Daoy (cell line): ENCODE data around the gene SEMA3D. TPM values are rescaled to one million over a fixed set of nuclear protein-coding genes. Genes with fewer than 3 reads are reported as not detected.

ENCODE experiments used
- DNase-seq: peaks from one replicate; pipeline ENCODE4 v3.0.0-alpha.2; 2015; ENCODE audit warnings: low read depth
- total RNA-seq: library from RNA; depleted of rRNA; stranded (reverse); fragments of >200 nt; shearing (Covaris generic); gene quantifications from 2 replicates; pipeline ENCODE4 v1.2.3, GENCODE V29; 2014

SEMA3D gene
- total RNA-seq, 1 experiment from 2014 or later, result 1.8 TPM

DNA sequence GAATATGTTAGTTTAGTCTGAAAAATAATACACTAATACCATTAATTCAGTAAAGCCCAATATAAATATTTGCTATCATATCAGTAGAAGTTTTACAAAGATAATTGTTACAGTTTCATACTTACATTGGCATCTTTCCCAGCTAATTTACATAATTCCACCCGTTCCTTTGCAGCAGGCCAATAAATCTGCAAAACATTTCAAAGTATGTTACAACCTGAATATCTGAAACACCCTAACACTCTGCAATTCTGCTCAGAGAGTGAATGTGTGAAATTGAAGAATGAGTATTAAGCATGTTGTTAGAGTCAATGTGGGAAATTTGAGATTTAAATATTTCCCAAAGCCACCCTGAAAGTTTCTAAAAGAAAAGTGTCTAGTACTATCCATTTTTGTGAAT lies 105.5 kb downstream of the SEMA3D start:
- DNase-seq, result no peak

DNA sequence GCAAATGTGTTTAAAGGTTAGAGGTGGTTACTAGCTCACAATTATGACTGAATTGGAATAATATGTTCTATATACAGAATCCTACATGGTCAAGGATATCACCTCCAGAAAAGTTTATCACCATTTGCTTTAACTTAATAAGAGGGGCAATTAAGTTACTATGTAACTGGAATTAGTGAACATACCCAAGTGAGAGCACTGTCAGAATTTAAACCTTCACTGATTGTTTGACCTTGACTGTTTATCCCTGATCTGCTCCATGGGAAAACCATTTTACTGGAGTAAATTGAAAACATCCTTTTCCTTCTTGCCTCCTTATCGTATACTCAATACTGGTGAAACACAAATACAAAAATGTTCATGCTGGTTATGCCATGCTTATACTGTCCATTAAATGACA lies 107.4 kb downstream of the SEMA3D start:
- no peak for DNase-seq

- DNase-seq, result no peak
These were observed 108.7 kb downstream of the SEMA3D start for GRCh38 chr7:85078181-85078580.

DNA sequence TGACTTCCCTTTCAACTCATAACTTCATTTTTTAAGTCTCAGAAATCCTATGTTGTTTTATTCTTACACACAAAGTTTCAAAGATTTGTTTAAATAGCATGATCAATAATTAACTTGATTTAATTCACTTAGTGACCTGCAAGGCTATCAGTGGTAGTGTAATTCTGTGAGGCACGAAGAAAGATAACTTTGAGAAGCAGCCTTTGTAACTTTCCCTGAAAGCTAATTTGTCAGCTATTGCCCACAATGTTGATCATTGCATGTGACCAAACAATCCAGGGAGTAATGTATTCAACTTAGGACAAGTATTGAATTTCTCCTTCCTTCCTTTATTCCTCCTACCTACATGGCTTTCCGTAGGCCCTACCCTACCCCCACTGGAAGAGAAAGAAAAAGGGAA lies 111.0 kb downstream of the SEMA3D start:
- no peak for DNase-seq

DNA sequence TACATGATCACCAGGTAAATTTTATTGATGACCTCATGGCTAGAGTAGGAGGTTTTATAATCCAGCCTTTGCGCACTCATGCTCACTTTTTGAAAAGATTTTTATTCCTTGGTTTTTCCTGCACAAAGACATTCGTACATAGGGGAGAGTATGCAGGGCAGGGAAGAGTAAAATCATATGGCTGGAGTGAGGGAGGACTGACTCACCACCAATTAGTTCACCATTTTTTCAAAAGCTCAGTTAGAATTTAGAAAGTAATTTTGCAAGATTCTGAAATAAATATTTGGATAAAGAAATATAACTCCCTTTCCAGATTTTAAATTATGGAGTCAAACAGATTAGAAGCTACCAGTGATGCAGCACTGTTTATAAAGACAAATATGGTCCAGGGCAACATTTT lies 111.9 kb downstream of the SEMA3D start:
- peak; percentile 6 for DNase-seq

- peak; percentile 19 for DNase-seq
These were observed 112.8 kb downstream of the SEMA3D start for GRCh38 chr7:85074016-85074415.

- peak; percentile 55 for DNase-seq
These were observed 115.8 kb downstream of the SEMA3D start for GRCh38 chr7:85070967-85071628.

GRCh38 chr7:85068799-85069198 lies 118.1 kb downstream of the SEMA3D start:
- peak; percentile 51 for DNase-seq

- no peak for DNase-seq
These were observed 119.5 kb downstream of the SEMA3D start for GRCh38 chr7:85067371-85067770.

DNA sequence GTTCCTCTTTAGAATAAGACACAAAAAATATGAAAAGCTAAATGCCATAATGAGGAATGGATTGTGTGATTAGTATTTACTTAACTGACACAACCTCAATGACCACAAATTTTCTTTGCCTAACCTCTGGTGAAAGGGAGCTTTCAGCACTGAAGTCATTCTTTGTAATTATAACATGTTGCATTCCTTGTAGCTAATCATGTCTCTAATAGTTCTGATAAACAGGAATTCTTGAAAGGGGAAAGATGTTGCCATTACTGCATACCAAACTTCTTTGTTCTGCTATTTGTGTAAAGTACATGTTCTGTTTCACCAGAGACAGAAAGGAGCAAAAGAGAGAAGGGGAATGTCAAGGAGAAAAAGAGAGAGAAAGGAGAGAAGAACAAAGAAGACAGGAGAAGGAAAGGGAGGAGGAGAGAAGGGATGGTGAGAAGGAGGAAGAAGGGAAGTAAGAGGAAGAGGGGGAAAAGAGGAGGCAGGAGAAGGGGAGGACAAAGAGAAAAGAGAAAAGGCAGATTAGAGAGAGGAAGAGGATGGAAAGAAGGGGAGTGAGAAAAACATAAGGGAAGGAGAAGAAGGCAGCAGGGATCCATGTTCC lies 120.9 kb downstream of the SEMA3D start:
- DNase-seq, result no peak

DNA sequence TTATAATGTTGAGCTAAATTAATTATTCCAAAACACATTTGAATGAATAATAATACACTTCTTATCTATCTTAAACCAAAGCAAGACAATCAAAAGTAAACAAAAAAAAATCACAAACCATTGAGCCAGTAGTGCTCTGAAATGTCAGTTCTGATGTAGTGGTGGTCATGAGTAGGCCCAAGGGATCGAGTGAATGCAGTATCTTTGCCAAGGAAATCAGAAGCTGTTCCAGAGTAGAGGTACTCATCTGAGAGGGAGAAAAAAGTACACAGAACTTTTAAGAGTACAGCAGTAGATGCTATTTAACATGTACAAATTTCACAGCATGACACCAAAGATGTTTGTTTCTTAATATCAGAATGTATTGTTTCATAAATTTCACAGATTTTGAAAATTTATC lies 121.5 kb downstream of the SEMA3D start:
- DNase-seq, result peak; percentile 7

- no peak for DNase-seq
These were observed 124.2 kb downstream of the SEMA3D start for GRCh38 chr7:85062651-85063050.

DNA sequence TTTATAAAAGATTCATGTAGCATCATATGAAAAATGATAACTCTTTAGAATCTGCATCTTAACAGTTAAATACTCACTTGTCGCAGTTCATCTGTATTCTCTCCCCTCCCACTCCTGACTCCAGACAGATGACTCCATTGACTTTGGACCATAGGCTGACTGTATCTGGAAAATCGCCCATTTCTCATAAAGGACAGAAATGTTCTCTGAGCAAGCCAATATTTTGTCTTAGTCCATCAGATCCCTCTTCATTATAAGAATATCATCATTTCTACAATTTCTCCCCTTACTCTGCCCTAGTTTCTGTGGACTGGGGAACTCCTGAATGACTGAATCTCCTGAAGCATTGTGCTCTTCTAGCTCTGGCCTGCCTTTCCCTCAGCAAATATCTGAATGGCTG lies 125.4 kb downstream of the SEMA3D start:
- DNase-seq, result no peak

DNA sequence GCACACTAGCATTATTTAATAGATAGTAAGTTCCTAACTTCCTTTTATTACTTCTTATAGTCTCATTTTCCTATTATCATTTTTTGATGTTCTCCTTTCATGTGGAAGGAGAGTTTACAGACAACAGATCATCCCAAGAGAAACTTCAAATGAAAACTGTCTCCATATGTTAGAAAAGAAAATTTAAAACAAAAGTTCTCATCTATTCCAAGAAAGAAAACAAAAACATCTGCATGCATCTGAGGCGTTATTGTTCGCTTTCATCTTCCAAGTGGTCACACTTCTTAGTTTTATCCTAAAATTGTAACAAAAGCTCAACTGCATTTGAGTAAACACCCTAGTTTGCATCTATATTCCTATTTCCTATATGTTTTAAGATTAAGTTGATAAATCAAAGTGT lies 126.2 kb downstream of the SEMA3D start:
- no peak for DNase-seq

DNA sequence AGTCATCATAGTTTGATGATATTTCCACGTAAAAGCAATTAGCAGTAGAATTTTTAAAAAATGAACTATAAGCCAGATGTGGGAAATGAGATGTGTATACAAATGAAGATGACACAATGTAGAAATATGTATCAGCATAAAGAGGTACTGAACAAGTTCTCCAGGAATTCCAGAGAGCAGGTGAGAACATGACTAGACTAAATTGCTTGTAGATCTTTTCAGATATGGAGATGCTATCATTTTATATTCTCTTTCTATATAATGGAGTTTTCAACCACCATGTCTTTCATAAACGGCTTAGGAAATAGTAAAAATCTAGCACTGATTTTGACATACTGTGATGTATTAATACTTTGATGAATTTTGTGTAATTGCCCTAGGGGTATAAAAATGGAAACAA lies 130.9 kb downstream of the SEMA3D start:
- no peak for DNase-seq

DNA sequence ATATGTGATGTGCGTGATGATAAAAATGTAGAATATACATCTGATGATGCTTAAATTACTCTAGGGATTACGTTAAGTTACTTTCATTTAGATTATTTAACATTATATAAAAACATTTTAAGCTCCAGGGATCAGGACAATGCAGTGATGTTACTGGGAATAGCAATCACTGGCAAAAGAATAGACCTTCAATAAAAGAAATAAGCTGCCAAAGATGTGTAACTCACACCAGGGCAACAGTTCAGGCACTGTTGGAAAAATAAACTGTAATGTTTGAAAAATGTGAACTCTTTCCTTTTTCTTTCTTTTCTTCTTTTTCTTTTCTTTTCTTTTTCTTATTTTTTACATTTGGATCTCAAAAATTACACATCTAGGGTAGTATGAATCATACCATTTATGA lies 131.7 kb downstream of the SEMA3D start:
- no peak for DNase-seq

DNA sequence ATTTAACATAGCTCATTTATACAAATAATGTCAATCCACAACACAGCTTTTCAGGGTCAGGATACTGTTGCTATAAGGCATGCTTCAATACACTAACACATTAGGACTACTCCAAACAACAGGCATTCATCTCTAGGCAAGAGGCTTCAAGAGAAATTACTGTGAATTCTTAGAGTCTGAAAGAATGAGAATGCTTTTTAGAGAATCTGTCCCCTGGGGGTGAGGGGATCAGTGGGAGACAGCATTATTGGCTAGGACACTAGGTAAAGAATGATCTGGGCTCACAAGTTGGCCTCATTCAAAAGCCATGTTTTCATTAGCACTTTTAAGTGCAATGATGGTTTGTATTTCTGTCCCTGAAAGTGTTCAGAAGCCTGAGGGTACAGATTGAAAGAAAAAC lies 132.6 kb downstream of the SEMA3D start:
- DNase-seq, result no peak

GRCh38 chr7:85052894-85053293 lies 134.0 kb downstream of the SEMA3D start:
- no peak for DNase-seq

DNA sequence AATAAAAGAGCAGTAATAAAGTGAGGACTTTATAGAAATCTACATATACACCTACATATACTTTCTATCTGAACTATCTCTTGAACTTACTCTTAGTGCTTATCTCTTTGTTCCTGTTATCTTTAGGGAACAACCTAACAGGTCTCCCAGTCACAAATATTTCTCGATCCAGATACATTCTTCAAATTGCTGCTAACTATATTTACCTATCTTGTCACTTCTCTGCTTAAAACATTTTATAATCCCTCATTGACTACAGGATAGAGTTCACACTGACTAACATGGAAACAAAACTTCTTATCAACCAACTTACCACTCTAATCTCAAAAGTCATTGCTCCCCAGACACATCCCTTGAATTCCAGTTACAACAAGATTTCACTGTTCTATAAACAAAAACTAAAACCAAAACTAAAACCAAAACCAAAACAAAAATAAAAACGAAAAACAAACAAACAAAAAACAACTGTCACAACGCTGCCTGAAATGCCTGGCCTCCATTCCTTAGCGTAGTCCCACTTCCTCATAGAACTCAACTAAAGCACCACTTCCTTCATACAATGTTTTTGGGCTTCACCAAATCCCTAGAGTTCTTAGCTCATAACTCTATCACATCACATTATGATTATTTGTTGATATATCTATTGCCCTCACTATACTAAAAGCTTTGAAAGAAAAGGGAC lies 134.7 kb downstream of the SEMA3D start:
- DNase-seq, result no peak

- DNase-seq, result no peak
These were observed 140.3 kb downstream of the SEMA3D start for GRCh38 chr7:85046534-85046933.

- DNase-seq, result peak; percentile 62
These were observed 145.1 kb downstream of the SEMA3D start for GRCh38 chr7:85041605-85042216.

GRCh38 chr7:85039196-85039923 lies 147.5 kb downstream of the SEMA3D start:
- DNase-seq, result no peak
